ENCODE results near the gene DCLK2.

DNA sequence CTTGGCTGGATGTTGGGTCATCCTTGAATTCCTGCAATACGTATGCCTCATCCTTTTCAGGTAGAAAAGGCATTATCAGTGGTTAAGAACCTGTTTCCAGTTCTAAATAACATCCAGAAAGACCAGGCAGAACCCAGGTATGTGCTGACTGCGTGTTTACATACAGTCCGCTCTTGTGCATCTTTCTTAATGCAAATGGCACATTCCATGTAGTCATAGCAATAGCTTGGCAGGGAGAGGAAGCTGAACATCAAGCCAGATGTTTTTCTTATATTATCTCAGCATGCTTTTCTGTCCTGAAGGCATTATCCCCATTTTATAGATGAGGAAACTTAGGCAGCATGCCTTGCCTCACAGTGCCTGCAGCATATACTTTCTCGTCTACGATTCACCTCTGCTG, 2.1 kb downstream of the DCLK2 start:
- TF ChIP-seq CTCF (IDR thresholded peaks at IDR 0.05; ENCODE audit: insufficient read depth, low read length, poor library complexity, severe bottlenecking) (no peak), EZH2phosphoT487 (conservative IDR thresholded peaks at IDR 0.05; ENCODE audit: low read length) (no peak)

Measured in SU-DHL-6 (cell line).